ENCODE measurements around the gene ACRBP.

ACRBP gene

GRCh38 chr12:6647083-6647604 is at the start of gene ACRBP:
Gene ACRBP, minus strand, starts transcription at chr12:6647432. Its CDS starts 66 bp downstream, at chr12:6647366.
- no peak for DNase-seq (ENCODE audit: low read depth in 1 of 2, low spot score in 1 of 2)

- no peak for DNase-seq (ENCODE audit: low read depth in 1 of 2, low spot score in 1 of 2)
Observed at GRCh38 chr12:6695313-6696045, 48.2 kb upstream of the ACRBP start.

DNA sequence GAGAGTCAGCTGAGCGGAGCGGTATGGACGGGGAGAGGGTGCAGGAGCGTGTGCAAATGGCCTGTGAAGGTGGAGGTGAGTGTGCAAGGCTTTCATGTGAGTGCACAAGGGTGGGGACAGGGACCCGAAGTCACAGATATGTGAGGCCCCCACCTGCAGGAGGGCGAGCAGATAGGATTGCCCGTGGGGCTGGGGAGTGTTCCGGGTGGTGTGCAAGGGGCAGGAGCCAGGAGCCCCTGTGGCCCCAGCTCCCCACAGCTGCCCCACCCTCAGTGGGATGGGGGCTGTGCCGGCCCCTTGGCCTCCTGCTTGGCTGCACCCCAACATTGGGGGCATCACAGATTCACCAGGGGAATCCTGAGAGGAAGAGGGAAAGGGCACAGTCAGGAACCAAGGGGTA is 47.5 kb upstream of the ACRBP start:
- no peak for DNase-seq (ENCODE audit: low read depth in 1 of 2, low spot score in 1 of 2)

- DNase-seq (ENCODE audit: low read depth in 1 of 2, low spot score in 1 of 2), result no peak
Observed at GRCh38 chr12:6693832-6694355, 46.7 kb upstream of the ACRBP start.

DNA sequence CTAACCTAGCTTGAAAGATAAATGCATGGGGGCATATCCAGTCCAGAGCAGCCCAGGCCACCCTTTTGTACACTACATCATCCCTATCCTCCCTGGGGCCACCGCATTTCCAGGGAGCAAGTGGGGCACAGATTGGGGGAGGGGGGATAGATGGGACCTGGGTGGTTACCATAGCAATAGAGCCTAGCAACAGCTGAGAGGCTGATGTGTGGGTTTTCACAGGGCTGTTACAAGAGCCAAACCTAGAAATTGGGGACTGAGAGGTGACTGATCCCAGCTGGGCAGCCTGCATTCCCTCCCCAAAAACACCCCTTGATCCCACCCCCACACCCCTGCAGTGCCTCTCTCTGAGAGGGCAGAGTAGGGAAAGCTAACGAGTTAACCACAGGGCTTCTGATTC is 45.7 kb upstream of the ACRBP start:
- no peak for DNase-seq (ENCODE audit: low read depth in 1 of 2, low spot score in 1 of 2)

DNA sequence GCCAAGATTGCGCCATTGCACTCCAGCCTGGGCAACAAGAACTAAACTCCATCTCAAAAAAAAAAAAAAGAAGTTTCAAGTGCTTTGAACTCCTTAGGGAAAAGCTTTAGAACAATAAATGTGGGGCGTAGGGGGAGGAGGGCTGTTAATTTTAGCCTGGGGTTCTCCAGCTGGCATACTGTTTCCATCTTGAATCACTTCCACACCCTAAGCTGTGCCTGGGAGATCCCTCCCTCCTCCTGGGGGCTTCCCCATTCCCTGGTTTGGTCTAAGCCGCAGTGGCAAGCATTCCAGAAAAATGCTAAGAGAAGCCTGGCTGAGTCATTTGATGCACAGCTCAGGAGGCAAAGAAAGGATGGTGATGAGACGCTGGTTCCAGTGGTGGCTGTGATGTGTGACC is 44.2 kb upstream of the ACRBP start:
- DNase-seq (ENCODE audit: low read depth in 1 of 2, low spot score in 1 of 2), result no peak

DNA sequence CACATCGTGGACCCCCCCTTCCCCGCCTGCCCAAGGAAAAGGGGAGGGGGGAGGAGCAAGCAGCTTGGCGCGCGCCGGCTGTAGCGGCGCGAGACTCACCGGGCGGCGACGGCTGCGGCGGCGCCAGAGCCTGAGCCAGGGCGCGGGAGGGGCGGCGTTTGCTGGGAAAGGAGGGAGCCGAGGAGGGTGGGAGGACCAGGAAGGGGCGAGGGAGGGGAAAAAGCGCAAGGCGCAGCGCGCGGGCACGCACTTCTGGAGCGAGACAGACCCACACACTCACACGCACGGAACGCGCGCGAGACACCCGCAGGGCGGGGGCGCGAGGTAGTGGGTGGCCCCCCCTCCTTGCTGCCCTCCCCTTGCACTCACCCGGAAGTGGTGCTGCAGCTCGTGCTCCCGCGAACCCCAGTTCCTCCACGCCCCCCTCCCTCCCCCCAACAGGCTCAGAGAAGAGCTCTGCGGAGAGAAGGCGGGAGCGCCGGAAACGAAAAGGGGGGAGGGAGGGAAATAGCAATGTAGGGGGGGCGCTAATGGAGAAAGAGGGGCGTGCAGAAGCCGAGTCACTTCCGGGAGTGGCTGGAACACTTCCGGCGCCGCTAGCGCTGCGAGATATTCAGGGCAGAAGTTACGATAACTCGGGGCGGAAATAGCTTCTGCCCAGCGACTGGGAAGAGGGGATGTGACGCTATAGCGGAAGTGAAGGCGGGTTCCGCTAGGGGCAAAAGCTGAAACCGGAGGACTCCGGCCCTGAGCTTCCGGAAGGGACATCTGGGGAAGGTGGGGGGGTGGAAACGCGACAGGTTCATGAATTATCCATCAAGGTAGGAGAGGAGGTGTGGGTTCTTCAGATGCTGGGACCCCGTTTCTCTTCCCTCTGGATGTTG is 42.0 kb upstream of the ACRBP start, which contains the start of gene ZNF384:
Gene ZNF384 (minus strand): TSS at position 377 of the 884 bp plus-strand sequence. CDS start 9,855 bp downstream, outside the sequence.
- peak; percentile 87 to 92 for DNase-seq (ENCODE audit: low read depth in 1 of 2, low spot score in 1 of 2)

DNA sequence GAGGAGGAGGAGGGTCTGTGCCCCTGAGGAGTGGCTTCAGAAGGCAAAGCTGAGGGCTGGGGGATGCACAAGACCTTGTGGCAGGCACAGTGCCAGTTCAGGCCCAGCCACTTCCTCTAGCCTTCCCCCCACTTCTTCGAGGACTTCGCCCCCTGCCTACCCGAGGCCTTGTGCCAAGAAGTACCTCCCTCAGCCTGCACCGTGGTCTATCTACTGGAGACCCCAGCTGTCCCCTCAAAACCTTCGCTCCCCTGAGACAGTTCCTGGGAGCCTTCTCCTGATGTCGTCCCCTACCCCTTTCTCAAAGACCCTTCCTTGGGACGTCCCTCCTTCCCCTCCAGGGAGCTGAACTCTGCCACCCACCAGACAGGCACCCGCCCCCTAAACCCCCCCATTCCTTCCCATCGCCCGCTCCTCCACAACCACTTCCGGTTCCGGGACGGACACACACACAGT is 41.3 kb upstream of the ACRBP start:
- DNase-seq (ENCODE audit: low read depth in 1 of 2, low spot score in 1 of 2), result no peak

- no peak for DNase-seq (ENCODE audit: low read depth in 1 of 2, low spot score in 1 of 2)
Observed at GRCh38 chr12:6685814-6686213, 38.6 kb upstream of the ACRBP start.

DNA sequence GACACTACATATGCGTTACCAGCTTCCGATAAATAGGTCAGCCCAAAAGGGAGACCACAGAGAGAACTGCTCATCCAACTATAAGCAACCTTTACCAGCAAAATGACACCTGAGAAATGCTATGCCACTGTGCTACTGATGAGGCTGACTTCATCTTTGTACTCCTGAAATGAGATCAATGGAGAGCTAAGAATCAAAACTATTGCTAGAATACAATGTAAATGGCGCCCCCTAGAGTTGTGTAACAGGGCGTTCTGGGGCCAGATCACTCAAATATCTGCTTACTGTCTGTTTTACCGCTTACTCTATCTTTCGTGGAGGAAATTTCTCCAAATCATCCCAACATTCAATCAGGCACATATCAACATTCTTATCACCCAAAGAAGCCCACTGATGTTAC is 37.4 kb upstream of the ACRBP start:
- DNase-seq (ENCODE audit: low read depth in 1 of 2, low spot score in 1 of 2), result no peak

- no peak for DNase-seq (ENCODE audit: low read depth in 1 of 2, low spot score in 1 of 2)
Observed at GRCh38 chr12:6676962-6677361, 29.7 kb upstream of the ACRBP start.

DNA sequence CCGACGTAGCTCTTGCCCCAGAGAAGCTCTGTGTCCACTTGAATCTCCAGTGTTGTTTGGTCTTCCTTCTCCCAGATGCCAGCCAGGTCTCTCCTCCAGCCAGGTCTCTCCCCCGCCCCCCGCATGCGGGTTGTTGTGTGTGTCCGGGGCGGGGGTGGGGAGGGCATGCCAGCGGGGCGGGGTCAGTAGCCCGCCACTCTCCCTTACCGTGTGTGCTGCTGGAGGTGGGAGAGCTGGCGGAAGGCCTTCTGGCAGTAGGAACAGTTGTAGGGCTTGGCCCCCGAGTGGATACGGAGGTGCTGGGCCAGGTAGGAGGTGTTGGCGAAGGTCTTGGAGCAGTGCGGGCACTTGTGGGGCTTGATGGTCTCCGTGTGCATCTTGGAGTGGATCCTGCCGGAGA is 24.9 kb upstream of the ACRBP start:
- no peak for DNase-seq (ENCODE audit: low read depth in 1 of 2, low spot score in 1 of 2)

DNA sequence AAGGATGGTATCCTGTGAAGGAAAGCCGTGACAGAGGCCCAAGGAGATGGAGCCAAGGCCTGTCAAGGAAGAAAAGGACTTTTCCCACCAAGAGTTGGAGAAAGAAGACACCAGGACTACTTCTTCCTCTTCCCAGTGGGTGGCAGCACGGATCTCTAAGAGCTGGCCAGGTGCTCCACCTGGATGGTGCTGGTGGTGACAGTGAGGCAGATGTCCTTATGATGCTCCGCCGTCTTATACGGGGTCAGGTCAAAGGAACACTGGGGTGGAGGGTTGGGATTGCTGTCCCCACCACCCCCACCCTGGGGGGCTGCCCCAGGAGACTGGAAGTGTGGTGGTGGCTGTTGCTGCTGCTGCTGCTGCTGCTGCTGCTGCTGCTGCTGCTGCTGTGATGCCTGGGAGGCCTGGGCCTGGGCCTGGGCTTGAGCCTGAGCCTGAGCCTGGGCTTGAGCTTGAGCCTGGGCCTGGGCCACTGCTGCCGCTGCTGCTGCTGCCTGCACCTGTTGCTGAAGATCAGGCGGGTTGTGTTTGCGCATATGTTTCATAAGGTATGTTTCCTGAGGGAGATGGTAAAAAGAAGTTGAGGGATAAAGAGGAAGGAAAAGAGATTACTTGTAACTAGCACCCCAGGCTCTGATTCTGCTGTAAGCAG is 20.5 kb upstream of the ACRBP start:
- DNase-seq (ENCODE audit: low read depth in 1 of 2, low spot score in 1 of 2), result no peak

DNA sequence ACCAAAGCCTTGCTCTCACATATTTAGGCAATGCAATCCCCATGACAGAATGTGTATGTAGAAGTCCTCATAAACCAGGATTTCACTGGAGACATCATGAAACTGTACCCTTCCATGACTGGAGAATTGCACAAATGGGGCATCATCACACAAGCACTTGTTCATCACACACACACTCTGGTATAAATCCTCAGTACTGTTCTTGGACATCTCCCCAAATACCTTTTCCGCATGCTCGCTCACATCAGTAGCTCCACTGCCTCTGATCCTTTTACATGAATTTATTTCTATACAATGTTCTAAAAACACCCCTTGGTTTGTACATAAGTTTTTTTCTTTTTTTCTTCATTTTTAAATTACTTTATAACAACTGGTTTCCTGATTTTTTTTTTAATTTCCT is 19.0 kb upstream of the ACRBP start:
- no peak for DNase-seq (ENCODE audit: low read depth in 1 of 2, low spot score in 1 of 2)

GRCh38 chr12:6664902-6665301 is 17.7 kb upstream of the ACRBP start:
- no peak for DNase-seq (ENCODE audit: low read depth in 1 of 2, low spot score in 1 of 2)

- peak; percentile 87 to 91 for DNase-seq (ENCODE audit: low read depth in 1 of 2, low spot score in 1 of 2)
Observed at GRCh38 chr12:6662906-6663742, 15.9 kb upstream of the ACRBP start, which contains the start of gene ING4. Gene ING4, minus strand, starts transcription at chr12:6663119. Its CDS starts 18 bp downstream, at chr12:6663101.

- DNase-seq (ENCODE audit: low read depth in 1 of 2, low spot score in 1 of 2), result no peak
Observed at GRCh38 chr12:6662602-6662905, 15.3 kb upstream of the ACRBP start.

DNA sequence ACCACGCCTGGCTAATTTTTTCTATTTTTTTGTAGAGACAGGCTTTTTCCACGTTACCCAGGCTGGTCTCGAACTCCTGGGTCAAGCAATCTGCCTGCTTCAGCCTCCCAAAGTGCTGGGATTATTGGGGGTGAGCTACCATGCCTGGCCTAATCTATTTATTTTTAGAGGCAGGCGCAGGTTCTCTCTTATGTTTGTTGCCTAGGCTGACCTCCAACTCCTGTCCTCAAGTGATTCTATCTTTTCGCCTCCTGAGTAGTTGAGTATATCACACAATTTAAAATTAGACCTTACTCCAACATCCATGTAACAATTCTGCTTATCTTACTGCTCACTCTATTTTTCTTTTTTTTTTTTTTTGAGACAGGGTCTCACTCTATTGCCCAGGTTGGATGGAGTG is 6.8 kb upstream of the ACRBP start:
- no peak for DNase-seq (ENCODE audit: low read depth in 1 of 2, low spot score in 1 of 2)

DNA sequence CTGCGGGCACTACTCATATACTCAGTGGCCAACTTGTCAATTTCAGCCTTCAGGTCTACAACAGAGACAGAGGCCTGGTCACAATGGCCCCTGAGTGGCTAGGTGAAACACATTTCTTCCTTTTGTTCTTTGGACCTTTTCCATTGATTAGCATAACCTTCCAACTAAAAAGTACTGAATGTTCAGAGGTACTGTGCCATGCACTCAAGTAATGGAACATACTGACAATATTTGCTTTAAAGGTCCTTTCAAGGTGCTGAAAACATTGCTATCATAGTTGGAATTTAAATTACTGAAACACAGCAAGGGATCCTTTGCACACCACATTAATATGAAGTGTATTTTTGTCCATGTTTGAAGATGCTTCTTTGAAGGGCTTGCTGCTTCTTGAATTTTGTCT is 6.1 kb upstream of the ACRBP start:
- no peak for DNase-seq (ENCODE audit: low read depth in 1 of 2, low spot score in 1 of 2)

GRCh38 chr12:6652391-6652790 is 5.2 kb upstream of the ACRBP start:
- no peak for DNase-seq (ENCODE audit: low read depth in 1 of 2, low spot score in 1 of 2)

All from activated T-helper 1 cell treated with anti-CD3 and anti-CD28 coated beads, Interleukin-2, amount 50 U/mL, for 16 hours (primary cell).